Body of pancreas (tissue), 4 donors: ENCODE data around the gene MLLT10. TPM values are rescaled to one million over a fixed set of nuclear protein-coding genes. Genes with fewer than 3 reads are reported as not detected.
"Not testable (repeated sequence)": the region's sequence is repeated elsewhere in the genome, so short reads cannot be mapped to it uniquely, and the experiment has no call there.

Source experiments
- ATAC-seq: fragments of 150-250 bp; one replicate; pipeline ENCODE4 v1.9.1; 2016
- DNase-seq, 4 donors: peaks; one replicate each; pipeline ENCODE4 v3.0.0-alpha.2; 2019
- H3K27ac ChIP-seq, 4 donors: fragments of 200-600 bp; sonication (generic); 1 replicate in 3 of 4; 2 replicates in 1 of 4; pipeline versions ENCODE4 v1.5.1 to v1.6.1; 2016 to 2019; ENCODE audit warnings: mild to moderate bottlenecking in 1 of 4, mixed read lengths in 1 of 4, moderate library complexity in 1 of 4
- H3K27me3 ChIP-seq, 2 donors: fragments of 200-600 bp; sonication (generic); one replicate each; pipeline ENCODE4 v1.6.0; 2016; ENCODE audit warnings: mild to moderate bottlenecking in 1 of 2
- H3K36me3 ChIP-seq, 2 donors: fragments of 200-600 bp; sonication (generic); replicated peaks in 1 of 2; 2 replicates each; pipeline ENCODE4 v1.5.1; 2016; ENCODE audit warnings: low read depth in 2 of 2; ENCODE audit not compliant: insufficient read depth in 1 of 2
- H3K4me1 ChIP-seq: fragments of 200-600 bp; sonication (generic); one replicate; pipeline ENCODE4 v1.6.0; 2016
- H3K4me3 ChIP-seq, 2 donors: fragments of 200-600 bp; sonication (generic); 1 replicate in 1 of 2; 2 replicates in 1 of 2; pipeline ENCODE4 v1.5.1; 2016 to 2019
- H3K9me3 ChIP-seq, 3 donors: fragments of 200-600 bp; sonication (generic); 1 replicate in 2 of 3; 2 replicates in 1 of 3; pipeline ENCODE4 v1.5.1; 2016
- POLR2A ChIP-seq, 3 donors: fragments of 450-650 bp; IDR thresholded peaks; one replicate each; pipeline ENCODE4 v1.6.1; 2016; ENCODE audit warnings: antibody characterized with exemption in 3 of 3, mild to moderate bottlenecking in 2 of 3
- WGBS, 2 donors: methylation state at CpG; one replicate each; pipeline ENCODE4 v1.1.5; 2017; 5-methylcytosine and 5-hydroxymethylcytosine counted together
- intact Hi-C: fragments of 100-400 bp; cut with DNase I; formaldehyde crosslinking; loops from one replicate; pipeline ENCODE4 v1.15.1; 2023
- total RNA-seq, 2 donors: library from RNA; depleted of rRNA; stranded (reverse); fragments of >200 nt; gene quantifications; one replicate each; pipeline ENCODE4 v1.1.0, GENCODE V29; 2016
- TF ChIP-seq, protein P1 (sequence below), 7 experiments: fragments of 450-650 bp in 4 of 7; fragments of 200-600 bp in 3 of 7; sonication (generic) in 3 of 7; IDR thresholded peaks; one replicate each; pipeline ENCODE4 v1.5.1; 2016 to 2019; ENCODE audit warnings: antibody characterized with exemption in 7 of 7

MLLT10 gene
- total RNA-seq, 2 donors from 2014 or later: 23.7 to 30.1 TPM

- no peak for DNase-seq
- TF ChIP-seq, protein P1, sequence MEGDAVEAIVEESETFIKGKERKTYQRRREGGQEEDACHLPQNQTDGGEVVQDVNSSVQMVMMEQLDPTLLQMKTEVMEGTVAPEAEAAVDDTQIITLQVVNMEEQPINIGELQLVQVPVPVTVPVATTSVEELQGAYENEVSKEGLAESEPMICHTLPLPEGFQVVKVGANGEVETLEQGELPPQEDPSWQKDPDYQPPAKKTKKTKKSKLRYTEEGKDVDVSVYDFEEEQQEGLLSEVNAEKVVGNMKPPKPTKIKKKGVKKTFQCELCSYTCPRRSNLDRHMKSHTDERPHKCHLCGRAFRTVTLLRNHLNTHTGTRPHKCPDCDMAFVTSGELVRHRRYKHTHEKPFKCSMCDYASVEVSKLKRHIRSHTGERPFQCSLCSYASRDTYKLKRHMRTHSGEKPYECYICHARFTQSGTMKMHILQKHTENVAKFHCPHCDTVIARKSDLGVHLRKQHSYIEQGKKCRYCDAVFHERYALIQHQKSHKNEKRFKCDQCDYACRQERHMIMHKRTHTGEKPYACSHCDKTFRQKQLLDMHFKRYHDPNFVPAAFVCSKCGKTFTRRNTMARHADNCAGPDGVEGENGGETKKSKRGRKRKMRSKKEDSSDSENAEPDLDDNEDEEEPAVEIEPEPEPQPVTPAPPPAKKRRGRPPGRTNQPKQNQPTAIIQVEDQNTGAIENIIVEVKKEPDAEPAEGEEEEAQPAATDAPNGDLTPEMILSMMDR (IDR thresholded peaks at IDR 0.05): no peak
- no peak for TF ChIP-seq POLR2A (IDR thresholded peaks at IDR 0.05)
- 83 to 88% methylated on average over 8 of the region's 8 CpGs for WGBS, 2 donors
- Histone ChIP-seq H3K4me3 (no peak overlapping the region), H3K36me3 (peaks cover 0 to 16% of the 10 kb centered on the region in 2 donors), H3K27me3 (no peaks in the 10 kb centered on the region), H3K9me3 (no peaks in the 10 kb centered on the region), H3K4me1 (no peaks in the 10 kb centered on the region), H3K27ac (no peak overlapping the region)
- intact Hi-C loops: no loop called here
- ATAC-seq: no peak
Measured at GRCh38 chr10:21556527-21556926, 22.5 kb downstream of the MLLT10 start.

- DNase-seq, ATAC-seq, H3K9me3 ChIP-seq, H3K4me3 ChIP-seq, H3K36me3 ChIP-seq, H3K4me1 ChIP-seq, H3K27ac ChIP-seq, H3K27me3 ChIP-seq, intact Hi-C loops: not testable (repeated sequence)
- WGBS, 2 donors: 94 to 95% methylated on average over 7 of the region's 7 CpGs
Measured at GRCh38 chr10:21558984-21559383, 25.0 kb downstream of the MLLT10 start.

DNA sequence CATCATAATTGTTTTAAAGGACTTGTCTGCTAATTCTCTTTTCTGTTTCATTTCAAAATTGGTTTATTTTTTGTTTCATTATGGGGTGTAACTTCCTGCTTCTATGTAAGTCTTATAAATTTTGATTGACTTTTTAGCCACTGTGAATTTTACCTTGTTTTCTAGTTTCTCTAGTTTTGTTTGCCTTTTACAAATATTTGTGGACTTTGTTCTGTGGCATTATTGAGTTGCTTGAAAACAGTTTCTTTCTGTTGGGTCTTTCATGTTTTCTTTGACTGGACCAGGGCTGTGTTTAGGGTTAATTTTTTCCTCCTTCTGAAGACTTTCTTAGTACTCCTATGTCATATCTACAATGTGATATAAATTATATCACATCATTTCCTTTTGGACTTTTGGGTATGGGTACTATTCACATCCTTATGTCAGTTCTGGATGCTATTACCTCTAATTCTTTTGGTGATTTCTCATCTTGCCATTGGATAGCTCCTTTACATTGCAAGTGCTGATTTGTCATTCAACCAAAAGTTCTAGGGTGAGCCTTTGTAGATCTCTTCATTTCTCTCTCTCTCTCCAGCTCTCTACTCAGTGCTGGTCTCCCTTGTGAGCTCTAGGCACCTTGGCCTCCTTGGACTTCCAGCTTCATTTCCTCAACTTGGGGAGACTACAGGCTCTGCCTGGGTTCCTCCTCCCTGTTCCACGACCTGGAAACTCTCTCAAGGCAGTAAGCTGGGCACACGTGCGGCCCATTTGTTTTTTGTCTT, 36.9 kb downstream of the MLLT10 start:
- no peak overlapping the region for H3K27ac ChIP-seq
- no peak for TF ChIP-seq POLR2A (IDR thresholded peaks at IDR 0.05)
- TF ChIP-seq, protein P1 (IDR thresholded peaks at IDR 0.05): no peak
- no peak overlapping the region for H3K4me3 ChIP-seq
- no peaks in the 10 kb centered on the region for H3K9me3 ChIP-seq
- no peaks in the 10 kb centered on the region for H3K36me3 ChIP-seq
- intact Hi-C loops: no loop called here
- DNase-seq: no peak
- ATAC-seq: no peak
- no peaks in the 10 kb centered on the region for H3K27me3 ChIP-seq
- 81 to 84% methylated on average over 3 of the region's 3 CpGs for WGBS, 2 donors
- peaks cover 25% of the 10 kb centered on the region for H3K4me1 ChIP-seq

GRCh38 chr10:21572578-21572977, 38.5 kb downstream of the MLLT10 start:
- 74 to 79% methylated on average over 3 of the region's 3 CpGs for WGBS, 2 donors
- Histone ChIP-seq H3K4me3 (no peak overlapping the region), H3K9me3 (no peaks in the 10 kb centered on the region), H3K27ac (no peak overlapping the region), H3K4me1 (peaks cover 17% of the 10 kb centered on the region), H3K36me3 (no peaks in the 10 kb centered on the region), H3K27me3 (no peaks in the 10 kb centered on the region)
- ATAC-seq (no peak), DNase-seq (peak in 2 of 4 donors; percentile 10 to 23)
- intact Hi-C loops: no loop called here
- TF ChIP-seq, protein P1 (IDR thresholded peaks at IDR 0.05): no peak
- TF ChIP-seq POLR2A (IDR thresholded peaks at IDR 0.05): no peak

- H3K27ac ChIP-seq, H3K4me3 ChIP-seq, H3K36me3 ChIP-seq, intact Hi-C loops, DNase-seq, ATAC-seq, H3K9me3 ChIP-seq, H3K27me3 ChIP-seq: not testable (repeated sequence)
- peaks cover 19% of the 10 kb centered on the region for H3K4me1 ChIP-seq
- WGBS, 2 donors: 88 to 92% methylated on average over 2 of the region's 2 CpGs
Measured at GRCh38 chr10:21574514-21574913, 40.5 kb downstream of the MLLT10 start.

- H3K27me3 ChIP-seq: no peaks in the 10 kb centered on the region
- intact Hi-C loops: no loop called here
- ATAC-seq (no peak), DNase-seq (no peak)
- 94 to 96% methylated on average over 4 to 5 of the region's 5 CpGs for WGBS, 2 donors
- H3K9me3 ChIP-seq: no peaks in the 10 kb centered on the region
- no peak overlapping the region for H3K27ac ChIP-seq
- no peak overlapping the region for H3K4me3 ChIP-seq
- no peaks in the 10 kb centered on the region for H3K36me3 ChIP-seq
- peaks cover 3% of the 10 kb centered on the region for H3K4me1 ChIP-seq
- TF ChIP-seq POLR2A (IDR thresholded peaks at IDR 0.05): no peak
- TF ChIP-seq, protein P1 (IDR thresholded peaks at IDR 0.05): no peak
Measured at GRCh38 chr10:21579291-21579690, 45.3 kb downstream of the MLLT10 start.

- 76 to 85% methylated on average over 3 of the region's 3 CpGs for WGBS, 2 donors
- not testable (repeated sequence) for ATAC-seq
Measured at GRCh38 chr10:21581421-21581834, 47.4 kb downstream of the MLLT10 start.

More at GRCh38 chr10:21581421-21581834, 47.4 kb downstream of the MLLT10 start:
- DNase-seq, H3K27ac ChIP-seq, intact Hi-C loops, H3K36me3 ChIP-seq, H3K27me3 ChIP-seq, H3K4me1 ChIP-seq, H3K4me3 ChIP-seq, H3K9me3 ChIP-seq: not testable (repeated sequence)
